Adipocyte (in vitro differentiated cells): ENCODE measurements around the gene UBQLN2.
"Not testable (repeated sequence)": the region's sequence is repeated elsewhere in the genome, so short reads cannot be mapped to it uniquely, and the experiment has no call there.

Source experiments
- DNase-seq: peaks from one replicate; pipeline ENCODE4 v3.0.0-alpha.2; 2015; ENCODE audit warnings: low read depth
- H3K27me3 ChIP-seq: replicated peaks from 2 replicates; pipeline ENCODE4 v1.7.0; 2013; ENCODE audit warnings: mild to moderate bottlenecking, low read length, moderate library complexity; ENCODE audit not compliant: control insufficient read depth, insufficient read depth
- H3K36me3 ChIP-seq: 2 replicates; pipeline ENCODE4 v1.7.0; 2013; ENCODE audit warnings: low read length, mild to moderate bottlenecking, moderate library complexity; ENCODE audit not compliant: control insufficient read depth, insufficient read depth, severe bottlenecking
- H3K4me1 ChIP-seq: 2 replicates; pipeline ENCODE4 v1.7.0; 2013; ENCODE audit warnings: mild to moderate bottlenecking, low read length, moderate library complexity; ENCODE audit not compliant: control insufficient read depth, insufficient read depth
- H3K4me3 ChIP-seq: 2 replicates; pipeline ENCODE4 v1.7.0; 2013; ENCODE audit warnings: mild to moderate bottlenecking, low read length, moderate library complexity
- H3K9ac ChIP-seq: 2 replicates; pipeline ENCODE4 v1.7.0; 2013; ENCODE audit warnings: mild to moderate bottlenecking, low read length, moderate library complexity
- H3K9me3 ChIP-seq: 2 replicates; pipeline ENCODE4 v1.7.0; 2013; ENCODE audit warnings: mild to moderate bottlenecking, low read length, moderate library complexity; ENCODE audit not compliant: control insufficient read depth

Gene UBQLN2

DNA sequence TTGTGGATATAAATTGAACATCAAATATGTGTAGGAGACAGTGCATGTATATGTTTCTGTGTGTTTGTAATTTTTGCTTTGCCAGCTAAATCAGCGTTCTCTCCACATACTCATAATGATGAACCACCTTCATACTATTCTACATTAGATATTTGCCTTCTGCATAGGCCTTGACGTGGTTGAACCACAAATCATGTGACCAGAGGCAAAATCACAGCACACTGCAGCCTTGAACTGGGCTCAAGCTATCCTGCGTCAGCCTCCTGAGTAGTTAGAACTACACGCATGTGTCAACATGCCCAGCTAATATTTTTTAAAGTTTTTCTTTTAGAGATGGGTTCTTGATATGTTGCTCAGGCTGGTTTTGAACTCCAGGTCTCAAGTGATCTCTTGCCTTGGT lies 9.5 kb downstream of the UBQLN2 start:
- H3K9me3 ChIP-seq, result peaks cover 4% of the 10 kb centered on the region
- no peaks in the 10 kb centered on the region for H3K36me3 ChIP-seq
- no peaks in the 10 kb centered on the region for H3K27me3 ChIP-seq
- no peak for DNase-seq
- H3K4me3 ChIP-seq, result no peak overlapping the region
- H3K9ac ChIP-seq, result no peak overlapping the region
- H3K4me1 ChIP-seq, result peaks cover 3% of the 10 kb centered on the region

DNA sequence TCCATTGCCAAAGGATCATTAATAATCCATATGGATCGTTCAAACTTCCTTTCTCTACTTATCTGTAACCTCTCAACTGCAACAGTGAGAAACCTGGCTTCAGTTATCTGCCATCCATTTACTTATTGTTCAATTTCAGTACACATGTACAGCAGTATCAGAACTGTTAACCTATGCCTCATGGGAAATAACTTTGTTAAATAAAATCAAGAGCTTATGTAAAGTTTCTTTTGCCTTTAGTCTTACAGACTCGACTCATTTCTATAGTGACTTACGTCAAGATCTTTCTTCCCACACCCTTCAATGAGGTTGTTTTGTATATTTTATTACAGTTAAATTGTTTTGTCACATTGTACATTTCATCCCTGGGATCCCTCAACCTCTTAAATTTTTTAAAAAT lies 11.4 kb downstream of the UBQLN2 start:
- Histone ChIP-seq H3K9me3 (peaks cover 4% of the 10 kb centered on the region), H3K27me3 (peaks cover 5% of the 10 kb centered on the region), H3K9ac (no peak overlapping the region), H3K36me3 (no peaks in the 10 kb centered on the region), H3K4me3 (no peak overlapping the region), H3K4me1 (no peaks in the 10 kb centered on the region)
- DNase-seq, result no peak

DNA sequence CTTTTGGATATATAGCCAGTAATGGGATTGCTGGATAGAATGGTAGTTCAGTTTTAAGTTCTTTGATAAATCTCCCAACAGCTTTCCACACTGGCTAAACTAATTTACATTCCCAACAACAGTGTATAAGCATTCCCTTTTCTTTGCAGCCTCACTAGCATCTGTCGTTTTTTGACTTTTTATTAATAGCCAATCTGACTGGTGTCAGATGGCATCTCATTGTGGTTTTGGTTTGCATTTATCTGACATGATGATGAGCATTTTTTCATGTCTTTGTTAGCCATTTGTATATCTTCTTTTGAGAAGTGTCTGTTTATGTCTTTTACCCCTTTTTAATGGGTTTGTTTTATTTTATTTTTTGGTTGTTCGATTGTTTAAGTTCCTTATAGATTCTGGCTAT lies 13.3 kb downstream of the UBQLN2 start:
- H3K36me3 ChIP-seq, result no peaks in the 10 kb centered on the region
- peaks cover 8% of the 10 kb centered on the region for H3K9me3 ChIP-seq
- H3K4me3 ChIP-seq, result no peak overlapping the region
- DNase-seq, result no peak
- H3K27me3 ChIP-seq, result peaks cover 5% of the 10 kb centered on the region
- no peak overlapping the region for H3K9ac ChIP-seq
- no peaks in the 10 kb centered on the region for H3K4me1 ChIP-seq

DNA sequence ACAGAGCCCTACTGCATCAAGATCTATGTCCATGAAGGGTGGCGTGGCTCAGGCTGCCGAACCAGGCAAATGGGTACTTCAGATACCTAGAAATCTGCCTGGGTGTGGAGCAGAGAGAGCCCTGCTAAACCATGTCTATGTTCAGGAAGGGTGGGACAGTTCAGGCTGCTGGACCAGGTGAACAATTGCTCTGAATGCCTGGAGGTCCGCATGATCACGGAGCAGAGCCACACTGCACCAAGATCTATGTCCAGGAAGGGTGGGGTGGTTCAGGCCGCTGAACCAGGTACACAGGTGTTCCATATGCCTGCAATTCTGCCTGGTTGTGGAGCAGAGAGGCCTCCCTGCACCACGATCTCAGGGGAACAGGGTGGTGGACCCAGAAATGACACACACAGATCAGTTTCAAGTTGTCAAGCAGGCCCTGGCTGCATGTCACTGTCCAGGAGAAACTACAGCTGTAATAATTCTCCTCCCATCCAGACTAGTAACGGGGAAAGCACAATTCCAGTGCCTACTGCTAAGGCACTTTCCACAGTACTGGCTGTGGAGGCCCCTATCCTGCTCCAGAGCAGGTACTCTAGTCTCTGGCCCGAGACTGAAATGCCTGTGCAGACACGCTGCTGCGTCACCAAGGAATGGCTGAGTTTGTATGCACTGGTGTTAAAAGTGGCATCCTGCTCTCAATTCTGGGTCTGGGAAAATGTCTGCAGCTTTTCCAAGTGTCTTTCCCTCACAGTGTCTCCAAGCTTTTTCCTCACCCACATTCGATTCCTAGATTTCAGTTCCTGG lies 25.2 kb downstream of the UBQLN2 start:
- no peak for DNase-seq
- Histone ChIP-seq H3K36me3 (no peaks in the 10 kb centered on the region), H3K4me3 (no peak overlapping the region), H3K4me1 (no peaks in the 10 kb centered on the region), H3K9ac (no peak overlapping the region), H3K9me3 (peaks cover 3% of the 10 kb centered on the region), H3K27me3 (no peaks in the 10 kb centered on the region)

DNA sequence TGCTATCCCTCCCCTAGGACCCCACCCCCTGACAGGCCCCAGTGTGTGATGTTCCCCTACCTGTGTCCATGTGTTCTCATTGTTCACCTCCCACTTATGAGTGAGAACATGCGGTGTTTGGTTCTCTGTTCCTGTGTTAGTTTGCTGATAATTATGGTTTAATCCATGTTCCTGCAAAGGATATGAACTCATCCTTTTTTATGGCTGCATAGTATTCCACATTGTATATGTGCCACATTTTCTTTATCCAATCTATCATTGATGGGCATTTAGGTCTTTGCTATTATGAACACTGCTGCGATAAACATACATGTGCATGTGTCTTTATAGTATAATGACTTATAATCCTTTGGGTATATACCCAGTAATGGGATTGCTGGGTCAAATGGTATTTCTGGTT lies 28.4 kb downstream of the UBQLN2 start:
- not testable (repeated sequence) for H3K36me3 ChIP-seq, H3K4me3 ChIP-seq, H3K9ac ChIP-seq, DNase-seq, H3K27me3 ChIP-seq, H3K4me1 ChIP-seq, H3K9me3 ChIP-seq

DNA sequence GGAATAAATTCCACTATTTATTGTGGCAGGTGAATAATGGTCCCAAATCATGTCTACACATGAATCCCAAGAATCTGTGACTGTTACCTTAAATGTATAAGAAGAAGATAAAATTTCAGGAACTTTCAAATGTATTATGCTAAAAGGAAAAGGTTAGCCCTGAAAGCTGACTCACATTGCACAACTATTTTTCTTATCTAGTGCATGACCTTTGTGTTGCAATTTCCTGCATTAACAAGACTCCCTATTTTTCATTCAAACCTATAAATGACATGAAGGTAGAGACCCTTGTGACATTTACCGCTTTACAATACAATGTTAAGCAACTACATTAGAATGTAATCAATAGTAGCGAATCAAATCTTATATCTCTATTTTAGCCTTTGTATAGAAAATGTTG lies 36.7 kb downstream of the UBQLN2 start:
- Histone ChIP-seq H3K9me3 (no peaks in the 10 kb centered on the region), H3K36me3 (no peaks in the 10 kb centered on the region)
- no peak for DNase-seq

DNA sequence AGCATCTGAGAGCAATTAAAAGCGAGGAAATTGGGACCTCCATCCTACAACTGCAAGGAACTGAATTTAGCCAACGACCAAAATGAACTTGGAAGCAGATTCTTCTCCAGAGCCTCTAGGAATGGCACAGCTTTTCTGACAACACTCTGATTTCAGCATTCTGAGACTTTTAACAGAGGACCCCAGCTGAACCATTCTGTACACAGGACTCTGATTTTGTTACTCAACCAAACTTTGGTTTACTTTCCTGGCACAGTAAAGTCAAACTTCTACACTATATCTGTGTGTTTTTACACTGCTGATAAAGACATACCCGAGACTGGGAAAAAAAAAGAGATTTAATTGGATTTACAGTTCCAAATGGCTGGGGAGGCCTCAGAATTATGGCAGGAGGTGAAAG lies 37.6 kb downstream of the UBQLN2 start:
- Histone ChIP-seq H3K27me3 (peaks cover 13% of the 10 kb centered on the region), H3K4me1 (no peaks in the 10 kb centered on the region), H3K36me3 (no peaks in the 10 kb centered on the region), H3K4me3 (no peak overlapping the region), H3K9me3 (no peaks in the 10 kb centered on the region), H3K9ac (no peak overlapping the region)
- DNase-seq, result no peak

More for the DNA sequence above, 36.7 kb downstream of the UBQLN2 start:
- Histone ChIP-seq H3K4me3 (no peak overlapping the region), H3K9ac (no peak overlapping the region), H3K4me1 (no peaks in the 10 kb centered on the region), H3K27me3 (peaks cover 12% of the 10 kb centered on the region)

DNA sequence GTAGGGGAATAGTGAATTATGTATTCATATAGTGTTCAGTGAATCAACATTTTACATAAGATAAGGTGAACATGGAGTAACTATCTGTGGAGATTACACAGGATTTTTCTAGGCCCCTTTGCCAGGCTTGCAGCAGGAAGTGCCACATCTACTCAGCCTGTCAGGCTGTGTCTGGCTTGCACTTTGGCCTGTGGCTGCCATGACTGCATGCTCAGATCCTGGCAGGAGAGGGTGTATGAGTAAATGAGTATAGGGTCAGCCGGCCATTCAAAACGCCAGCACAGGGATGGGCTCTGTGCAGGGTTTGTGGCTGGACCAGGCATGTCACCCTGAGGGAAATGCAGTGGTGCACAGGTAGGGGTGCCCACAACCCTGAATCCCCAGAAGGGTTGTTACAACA lies 51.9 kb downstream of the UBQLN2 start:
- DNase-seq, result no peak
- Histone ChIP-seq H3K36me3 (no peaks in the 10 kb centered on the region), H3K4me3 (no peak overlapping the region), H3K9ac (no peak overlapping the region), H3K9me3 (peaks cover 14% of the 10 kb centered on the region), H3K4me1 (no peaks in the 10 kb centered on the region), H3K27me3 (peaks cover 9% of the 10 kb centered on the region)
